Liver (tissue), 3 donors: ENCODE results near the gene MMRN1.

Source experiments
- EGR1 ChIP-seq, 2 donors: IDR thresholded peaks; 2 replicates each; pipeline ENCODE4 v1.6.1; 2016 to 2018; ENCODE audit warnings: antibody characterized with exemption in 2 of 2, low read depth in 2 of 2
- FOXA1 ChIP-seq: IDR thresholded peaks from 2 replicates; pipeline ENCODE4 v1.6.1; 2016; ENCODE audit warnings: antibody characterized with exemption
- GABPA ChIP-seq, 2 donors: IDR thresholded peaks in 1 of 2; conservative IDR thresholded peaks in 1 of 2; 2 replicates each; pipeline ENCODE4 v1.6.1; 2016; ENCODE audit warnings: antibody characterized with exemption in 2 of 2, mild to moderate bottlenecking in 1 of 2, moderate library complexity in 1 of 2
- JUND ChIP-seq, 2 donors: IDR thresholded peaks; 2 replicates each; pipeline ENCODE4 v1.6.1; 2016; ENCODE audit warnings: antibody characterized with exemption in 2 of 2
- RXRA ChIP-seq, 2 donors: IDR thresholded peaks; 2 replicates each; pipeline ENCODE4 v1.6.1; 2017 to 2018; ENCODE audit warnings: antibody characterized with exemption in 2 of 2, mild to moderate bottlenecking in 1 of 2
- TAF1 ChIP-seq: conservative IDR thresholded peaks from 2 replicates; pipeline ENCODE4 v1.6.1; 2016; ENCODE audit warnings: antibody characterized with exemption, mild to moderate bottlenecking
- YY1 ChIP-seq: IDR thresholded peaks from 2 replicates; pipeline ENCODE4 v1.6.1; 2016; ENCODE audit warnings: antibody characterized with exemption, mild to moderate bottlenecking
- TF ChIP-seq, protein P1 (sequence below): fragments of 150-350 bp; IDR thresholded peaks from 2 replicates; pipeline ENCODE4 v1.5.1; 2017; ENCODE audit warnings: improper control_type of control experiment, low read depth, low read length; ENCODE audit not compliant: missing input control
- TF ChIP-seq, protein P2 (sequence below): IDR thresholded peaks from 2 replicates; pipeline ENCODE4 v1.6.1; 2016; ENCODE audit warnings: antibody characterized with exemption, mild to moderate bottlenecking
- donor health status: healthy.
- donor health status: healthy.

DNA sequence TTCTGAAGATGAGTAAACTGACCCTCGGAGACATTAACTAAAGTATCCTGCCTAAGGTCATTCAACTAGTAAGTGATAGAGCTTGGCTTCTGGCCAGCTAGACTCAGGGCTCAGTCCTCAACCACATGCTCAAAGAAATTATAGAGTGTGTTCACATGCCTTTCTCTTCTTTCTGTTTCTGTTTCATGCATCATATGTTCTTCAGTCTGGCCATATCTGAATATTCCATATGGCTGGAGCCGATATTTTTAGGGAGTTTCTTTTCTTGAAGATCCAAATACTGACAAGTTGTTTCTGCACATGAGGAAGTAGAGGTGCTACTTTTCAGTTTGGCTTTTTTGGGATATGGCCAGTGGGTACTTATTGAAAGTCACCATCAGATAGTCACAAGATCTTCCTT, 44.9 kb downstream of the MMRN1 start:
- TF ChIP-seq FOXA1 (no peak), RXRA (IDR thresholded peaks at IDR 0.05) (no peak), GABPA (IDR thresholded peaks at IDR 0.05 in 1 of 2, conservative IDR thresholded peaks at IDR 0.05 in 1 of 2) (no peak), YY1 (no peak), EGR1 (IDR thresholded peaks at IDR 0.05; ENCODE audit: low read depth in 2 of 2) (no peak), TAF1 (no peak), JUND (IDR thresholded peaks at IDR 0.05) (no peak)
- TF ChIP-seq, protein P1, sequence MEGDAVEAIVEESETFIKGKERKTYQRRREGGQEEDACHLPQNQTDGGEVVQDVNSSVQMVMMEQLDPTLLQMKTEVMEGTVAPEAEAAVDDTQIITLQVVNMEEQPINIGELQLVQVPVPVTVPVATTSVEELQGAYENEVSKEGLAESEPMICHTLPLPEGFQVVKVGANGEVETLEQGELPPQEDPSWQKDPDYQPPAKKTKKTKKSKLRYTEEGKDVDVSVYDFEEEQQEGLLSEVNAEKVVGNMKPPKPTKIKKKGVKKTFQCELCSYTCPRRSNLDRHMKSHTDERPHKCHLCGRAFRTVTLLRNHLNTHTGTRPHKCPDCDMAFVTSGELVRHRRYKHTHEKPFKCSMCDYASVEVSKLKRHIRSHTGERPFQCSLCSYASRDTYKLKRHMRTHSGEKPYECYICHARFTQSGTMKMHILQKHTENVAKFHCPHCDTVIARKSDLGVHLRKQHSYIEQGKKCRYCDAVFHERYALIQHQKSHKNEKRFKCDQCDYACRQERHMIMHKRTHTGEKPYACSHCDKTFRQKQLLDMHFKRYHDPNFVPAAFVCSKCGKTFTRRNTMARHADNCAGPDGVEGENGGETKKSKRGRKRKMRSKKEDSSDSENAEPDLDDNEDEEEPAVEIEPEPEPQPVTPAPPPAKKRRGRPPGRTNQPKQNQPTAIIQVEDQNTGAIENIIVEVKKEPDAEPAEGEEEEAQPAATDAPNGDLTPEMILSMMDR = no peak
- TF ChIP-seq, protein P2, sequence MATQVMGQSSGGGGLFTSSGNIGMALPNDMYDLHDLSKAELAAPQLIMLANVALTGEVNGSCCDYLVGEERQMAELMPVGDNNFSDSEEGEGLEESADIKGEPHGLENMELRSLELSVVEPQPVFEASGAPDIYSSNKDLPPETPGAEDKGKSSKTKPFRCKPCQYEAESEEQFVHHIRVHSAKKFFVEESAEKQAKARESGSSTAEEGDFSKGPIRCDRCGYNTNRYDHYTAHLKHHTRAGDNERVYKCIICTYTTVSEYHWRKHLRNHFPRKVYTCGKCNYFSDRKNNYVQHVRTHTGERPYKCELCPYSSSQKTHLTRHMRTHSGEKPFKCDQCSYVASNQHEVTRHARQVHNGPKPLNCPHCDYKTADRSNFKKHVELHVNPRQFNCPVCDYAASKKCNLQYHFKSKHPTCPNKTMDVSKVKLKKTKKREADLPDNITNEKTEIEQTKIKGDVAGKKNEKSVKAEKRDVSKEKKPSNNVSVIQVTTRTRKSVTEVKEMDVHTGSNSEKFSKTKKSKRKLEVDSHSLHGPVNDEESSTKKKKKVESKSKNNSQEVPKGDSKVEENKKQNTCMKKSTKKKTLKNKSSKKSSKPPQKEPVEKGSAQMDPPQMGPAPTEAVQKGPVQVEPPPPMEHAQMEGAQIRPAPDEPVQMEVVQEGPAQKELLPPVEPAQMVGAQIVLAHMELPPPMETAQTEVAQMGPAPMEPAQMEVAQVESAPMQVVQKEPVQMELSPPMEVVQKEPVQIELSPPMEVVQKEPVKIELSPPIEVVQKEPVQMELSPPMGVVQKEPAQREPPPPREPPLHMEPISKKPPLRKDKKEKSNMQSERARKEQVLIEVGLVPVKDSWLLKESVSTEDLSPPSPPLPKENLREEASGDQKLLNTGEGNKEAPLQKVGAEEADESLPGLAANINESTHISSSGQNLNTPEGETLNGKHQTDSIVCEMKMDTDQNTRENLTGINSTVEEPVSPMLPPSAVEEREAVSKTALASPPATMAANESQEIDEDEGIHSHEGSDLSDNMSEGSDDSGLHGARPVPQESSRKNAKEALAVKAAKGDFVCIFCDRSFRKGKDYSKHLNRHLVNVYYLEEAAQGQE = no peak
